Measurements from ENCODE around the gene CHGA.

The CHGA gene

GRCh38 chr14:92942976-92943710 lies 20.2 kb downstream of the CHGA start:
- H3K4me1 Mint-ChIP-seq = peaks cover 2% of the 10 kb centered on the region
- ATAC-seq = no peak
- no peaks in the 10 kb centered on the region for H3K9me3 Mint-ChIP-seq
- H3K27ac Mint-ChIP-seq = no peak overlapping the region
- no peaks in the 10 kb centered on the region for H3K27me3 Mint-ChIP-seq
- H3K36me3 Mint-ChIP-seq = peaks cover 73% of the 10 kb centered on the region
- no peak overlapping the region for H3K4me3 Mint-ChIP-seq

- Mint-ChIP-seq H3K9me3 (no peaks in the 10 kb centered on the region), H3K36me3 (peaks cover 77% of the 10 kb centered on the region), H3K4me1 (no peaks in the 10 kb centered on the region), H3K27ac (no peak overlapping the region), H3K27me3 (no peaks in the 10 kb centered on the region), H3K4me3 (no peak overlapping the region)
- no peak for ATAC-seq
These were observed 21.1 kb downstream of the CHGA start for GRCh38 chr14:92943855-92944570.

- H3K9me3 Mint-ChIP-seq = no peaks in the 10 kb centered on the region
- H3K36me3 Mint-ChIP-seq = peaks cover 85% of the 10 kb centered on the region
- no peak overlapping the region for H3K4me3 Mint-ChIP-seq
- no peak overlapping the region for H3K27ac Mint-ChIP-seq
- H3K4me1 Mint-ChIP-seq = no peaks in the 10 kb centered on the region
- no peaks in the 10 kb centered on the region for H3K27me3 Mint-ChIP-seq
- ATAC-seq = no peak
These were observed 22.0 kb downstream of the CHGA start for GRCh38 chr14:92944976-92945375.

GRCh38 chr14:92945544-92945943 lies 22.6 kb downstream of the CHGA start:
- ATAC-seq = no peak
- H3K9me3 Mint-ChIP-seq = no peaks in the 10 kb centered on the region
- H3K4me1 Mint-ChIP-seq = no peaks in the 10 kb centered on the region
- H3K36me3 Mint-ChIP-seq = peaks cover 84% of the 10 kb centered on the region
- H3K27ac Mint-ChIP-seq = no peak overlapping the region
- no peak overlapping the region for H3K4me3 Mint-ChIP-seq
- no peaks in the 10 kb centered on the region for H3K27me3 Mint-ChIP-seq

- Mint-ChIP-seq H3K36me3 (peaks cover 84% of the 10 kb centered on the region), H3K27me3 (no peaks in the 10 kb centered on the region), H3K9me3 (no peaks in the 10 kb centered on the region), H3K27ac (peak overlapping the region; percentile 42), H3K4me3 (no peak overlapping the region), H3K4me1 (no peaks in the 10 kb centered on the region)
- ATAC-seq = no peak
These were observed 23.3 kb downstream of the CHGA start for GRCh38 chr14:92945959-92946846.

- ATAC-seq = no peak
- Mint-ChIP-seq H3K9me3 (no peaks in the 10 kb centered on the region), H3K27ac (peak overlapping the region; percentile 42), H3K27me3 (no peaks in the 10 kb centered on the region), H3K36me3 (peaks cover 81% of the 10 kb centered on the region), H3K4me3 (no peak overlapping the region), H3K4me1 (peaks cover 5% of the 10 kb centered on the region)
These were observed 24.0 kb downstream of the CHGA start for GRCh38 chr14:92946847-92947545.

GRCh38 chr14:92948647-92949046 lies 25.7 kb downstream of the CHGA start:
- Mint-ChIP-seq H3K4me3 (no peak overlapping the region), H3K27ac (no peak overlapping the region), H3K27me3 (no peaks in the 10 kb centered on the region), H3K9me3 (no peaks in the 10 kb centered on the region), H3K36me3 (peaks cover 86% of the 10 kb centered on the region), H3K4me1 (peaks cover 18% of the 10 kb centered on the region)
- ATAC-seq = no peak

GRCh38 chr14:92949496-92950192 lies 26.7 kb downstream of the CHGA start:
- Mint-ChIP-seq H3K27ac (no peak overlapping the region), H3K4me3 (no peak overlapping the region), H3K36me3 (peaks cover 85% of the 10 kb centered on the region), H3K9me3 (no peaks in the 10 kb centered on the region), H3K27me3 (no peaks in the 10 kb centered on the region), H3K4me1 (peaks cover 18% of the 10 kb centered on the region)
- ATAC-seq = no peak

- peaks cover 84% of the 10 kb centered on the region for H3K36me3 Mint-ChIP-seq
- ATAC-seq = no peak
- H3K27me3 Mint-ChIP-seq = no peaks in the 10 kb centered on the region
- H3K27ac Mint-ChIP-seq = no peak overlapping the region
- no peak overlapping the region for H3K4me3 Mint-ChIP-seq
- no peaks in the 10 kb centered on the region for H3K9me3 Mint-ChIP-seq
- peaks cover 18% of the 10 kb centered on the region for H3K4me1 Mint-ChIP-seq
These were observed 27.2 kb downstream of the CHGA start for GRCh38 chr14:92950193-92950540.

- Mint-ChIP-seq H3K4me3 (no peak overlapping the region), H3K36me3 (peaks cover 80% of the 10 kb centered on the region), H3K4me1 (peaks cover 18% of the 10 kb centered on the region), H3K9me3 (no peaks in the 10 kb centered on the region), H3K27ac (no peak overlapping the region), H3K27me3 (no peaks in the 10 kb centered on the region)
- no peak for ATAC-seq
These were observed 27.8 kb downstream of the CHGA start for GRCh38 chr14:92950773-92951172.

GRCh38 chr14:92951261-92951660 lies 28.3 kb downstream of the CHGA start:
- H3K9me3 Mint-ChIP-seq = no peaks in the 10 kb centered on the region
- H3K4me1 Mint-ChIP-seq = peaks cover 18% of the 10 kb centered on the region
- H3K36me3 Mint-ChIP-seq = peaks cover 80% of the 10 kb centered on the region
- ATAC-seq = no peak
- no peak overlapping the region for H3K4me3 Mint-ChIP-seq
- H3K27me3 Mint-ChIP-seq = no peaks in the 10 kb centered on the region
- H3K27ac Mint-ChIP-seq = no peak overlapping the region

- peak; percentile 90 for ATAC-seq
- Mint-ChIP-seq H3K4me3 (no peak overlapping the region), H3K36me3 (peaks cover 80% of the 10 kb centered on the region), H3K27ac (peak overlapping the region; percentile 55), H3K4me1 (peaks cover 18% of the 10 kb centered on the region), H3K27me3 (no peaks in the 10 kb centered on the region), H3K9me3 (no peaks in the 10 kb centered on the region)
These were observed 29.0 kb downstream of the CHGA start for GRCh38 chr14:92951912-92952471.

- H3K27ac Mint-ChIP-seq = peak overlapping the region; percentile 55
- ATAC-seq = peak; percentile 31
- peaks cover 18% of the 10 kb centered on the region for H3K4me1 Mint-ChIP-seq
- H3K4me3 Mint-ChIP-seq = no peak overlapping the region
- peaks cover 79% of the 10 kb centered on the region for H3K36me3 Mint-ChIP-seq
- no peaks in the 10 kb centered on the region for H3K27me3 Mint-ChIP-seq
- no peaks in the 10 kb centered on the region for H3K9me3 Mint-ChIP-seq
These were observed 29.7 kb downstream of the CHGA start for GRCh38 chr14:92952481-92953298.

All from stimulated activated memory B cell treated with anti-CD40 and anti-IgM and Interleukin-4, amounts not matched to agents 10 μg/mL and 1 μg/mL and 100 μg/mL, for 72 hours (primary cell).